ENCODE data around the gene B3GLCT. TPM values are rescaled to one million over a fixed set of nuclear protein-coding genes. Genes with fewer than 3 reads are reported as not detected.
"Not testable (repeated sequence)": the region's sequence is repeated elsewhere in the genome, so short reads cannot be mapped to it uniquely, and the experiment has no call there.

The B3GLCT gene
- total RNA-seq, 2 experiments from 2014 or later = 4.6 to 4.7 TPM

GRCh38 chr13:31168736-31169135, 31.0 kb upstream of the B3GLCT start:
- Mint-ChIP-seq H3K4me1 (peaks cover 27% of the 10 kb centered on the region), H3K9me3 (no peaks in the 10 kb centered on the region), H3K36me3 (ENCODE audit: low read depth) (no peaks in the 10 kb centered on the region), H3K27ac (no peak overlapping the region), H3K27me3 (peaks cover 7% of the 10 kb centered on the region), H3K4me3 (no peak overlapping the region)
- CTCF ChIA-PET = interaction anchor here (1.0 kb wide), 1 partner anchor 31 kb away, joined by 5 read pairs; the partner anchor contains the start of gene B3GLCT
- no peak for DNase-seq
- POLR2A ChIA-PET = no interaction called here

- CTCF ChIA-PET = no interaction called here
- DNase-seq = no peak
- Mint-ChIP-seq H3K9me3 (no peaks in the 10 kb centered on the region), H3K27me3 (peaks cover 7% of the 10 kb centered on the region), H3K4me1 (peaks cover 25% of the 10 kb centered on the region), H3K4me3 (no peak overlapping the region), H3K27ac (no peak overlapping the region), H3K36me3 (ENCODE audit: low read depth) (no peaks in the 10 kb centered on the region)
- POLR2A ChIA-PET = no interaction called here
These were observed 27.8 kb upstream of the B3GLCT start for GRCh38 chr13:31172001-31172400.

- Mint-ChIP-seq H3K27me3 (peaks cover 12% of the 10 kb centered on the region), H3K4me1 (peaks cover 22% of the 10 kb centered on the region), H3K36me3 (ENCODE audit: low read depth) (no peaks in the 10 kb centered on the region), H3K9me3 (no peaks in the 10 kb centered on the region), H3K27ac (no peak overlapping the region), H3K4me3 (no peak overlapping the region)
- CTCF ChIA-PET = no interaction called here
- no peak for DNase-seq
- POLR2A ChIA-PET = no interaction called here
These were observed 27.2 kb upstream of the B3GLCT start for GRCh38 chr13:31172535-31172934.

- DNase-seq = no peak
- Mint-ChIP-seq H3K9me3 (peaks cover 2% of the 10 kb centered on the region), H3K27ac (no peak overlapping the region), H3K4me1 (peaks cover 10% of the 10 kb centered on the region), H3K27me3 (peaks cover 12% of the 10 kb centered on the region), H3K36me3 (ENCODE audit: low read depth) (no peaks in the 10 kb centered on the region), H3K4me3 (no peak overlapping the region)
- POLR2A ChIA-PET = interaction anchor here (1.2 kb wide), 1 partner anchor 25 kb away, joined by 3 read pairs; the partner anchor contains the start of gene B3GLCT
- CTCF ChIA-PET = no interaction called here
These were observed 25.8 kb upstream of the B3GLCT start for GRCh38 chr13:31174018-31174417.

GRCh38 chr13:31175847-31176532, 23.8 kb upstream of the B3GLCT start:
- no peak for DNase-seq
- Mint-ChIP-seq H3K9me3 (peaks cover 2% of the 10 kb centered on the region), H3K36me3 (ENCODE audit: low read depth) (no peaks in the 10 kb centered on the region), H3K27ac (no peak overlapping the region), H3K4me3 (no peak overlapping the region), H3K27me3 (peaks cover 12% of the 10 kb centered on the region), H3K4me1 (peaks cover 1% of the 10 kb centered on the region)
- POLR2A ChIA-PET = no interaction called here
- CTCF ChIA-PET = no interaction called here

- H3K4me3 Mint-ChIP-seq; H3K27ac Mint-ChIP-seq; H3K9me3 Mint-ChIP-seq; H3K4me1 Mint-ChIP-seq; H3K27me3 Mint-ChIP-seq; DNase-seq; CTCF ChIA-PET; POLR2A ChIA-PET; H3K36me3 Mint-ChIP-seq (ENCODE audit: low read depth): not testable (repeated sequence)
These were observed 21.8 kb upstream of the B3GLCT start for GRCh38 chr13:31177813-31178495.

GRCh38 chr13:31179241-31179640, 20.5 kb upstream of the B3GLCT start:
- ChIA-PET POLR2A (no interaction called here), CTCF (no interaction called here)
- no peaks in the 10 kb centered on the region for H3K36me3 Mint-ChIP-seq (ENCODE audit: low read depth)
- H3K4me1 Mint-ChIP-seq = no peaks in the 10 kb centered on the region
- H3K27ac Mint-ChIP-seq = no peak overlapping the region
- peaks cover 2% of the 10 kb centered on the region for H3K9me3 Mint-ChIP-seq
- H3K27me3 Mint-ChIP-seq = peaks cover 5% of the 10 kb centered on the region
- DNase-seq = no peak
- no peak overlapping the region for H3K4me3 Mint-ChIP-seq

- Mint-ChIP-seq H3K9me3 (peaks cover 2% of the 10 kb centered on the region), H3K4me3 (no peak overlapping the region), H3K27me3 (peaks cover 5% of the 10 kb centered on the region), H3K27ac (no peak overlapping the region), H3K4me1 (no peaks in the 10 kb centered on the region), H3K36me3 (ENCODE audit: low read depth) (no peaks in the 10 kb centered on the region)
- ChIA-PET CTCF (no interaction called here), POLR2A (no interaction called here)
- DNase-seq = no peak
These were observed 20.0 kb upstream of the B3GLCT start for GRCh38 chr13:31179754-31180153.

- no peaks in the 10 kb centered on the region for H3K27me3 Mint-ChIP-seq
- no peak for DNase-seq
- no peak overlapping the region for H3K4me3 Mint-ChIP-seq
- ChIA-PET POLR2A (no interaction called here), CTCF (no interaction called here)
- H3K36me3 Mint-ChIP-seq (ENCODE audit: low read depth) = no peaks in the 10 kb centered on the region
- H3K9me3 Mint-ChIP-seq = peaks cover 2% of the 10 kb centered on the region
- H3K4me1 Mint-ChIP-seq = no peaks in the 10 kb centered on the region
- H3K27ac Mint-ChIP-seq = no peak overlapping the region
These were observed 16.8 kb upstream of the B3GLCT start for GRCh38 chr13:31182987-31183386.

- Mint-ChIP-seq H3K27me3 (peaks cover 2% of the 10 kb centered on the region), H3K4me3 (no peak overlapping the region), H3K4me1 (no peaks in the 10 kb centered on the region), H3K9me3 (no peaks in the 10 kb centered on the region), H3K36me3 (ENCODE audit: low read depth) (no peaks in the 10 kb centered on the region), H3K27ac (no peak overlapping the region)
- ChIA-PET POLR2A (no interaction called here), CTCF (no interaction called here)
- no peak for DNase-seq
These were observed 15.3 kb upstream of the B3GLCT start for GRCh38 chr13:31184451-31184850.

- H3K36me3 Mint-ChIP-seq (ENCODE audit: low read depth) = no peaks in the 10 kb centered on the region
- no peak overlapping the region for H3K27ac Mint-ChIP-seq
- no peak overlapping the region for H3K4me3 Mint-ChIP-seq
- no peaks in the 10 kb centered on the region for H3K9me3 Mint-ChIP-seq
- no peak for DNase-seq
- CTCF ChIA-PET = no interaction called here
- POLR2A ChIA-PET = interaction anchor here (0.7 kb wide), 1 partner anchor 15 kb away, joined by 3 read pairs; the partner anchor contains the start of gene B3GLCT
- no peaks in the 10 kb centered on the region for H3K4me1 Mint-ChIP-seq
- peaks cover 7% of the 10 kb centered on the region for H3K27me3 Mint-ChIP-seq
These were observed 14.7 kb upstream of the B3GLCT start for GRCh38 chr13:31184981-31185645.

GRCh38 chr13:31191748-31192147, 8.0 kb upstream of the B3GLCT start:
- DNase-seq = no peak
- CTCF ChIA-PET = interaction anchor here (1.5 kb wide), 1 partner anchor 147 kb away, joined by 3 read pairs; no protein-coding TSS in a partner anchor
- H3K4me1 Mint-ChIP-seq = no peaks in the 10 kb centered on the region

GRCh38 chr13:31192306-31192705, 7.5 kb upstream of the B3GLCT start:
- Mint-ChIP-seq H3K27ac (no peak overlapping the region), H3K4me1 (no peaks in the 10 kb centered on the region), H3K36me3 (ENCODE audit: low read depth) (no peaks in the 10 kb centered on the region), H3K9me3 (no peaks in the 10 kb centered on the region), H3K27me3 (peaks cover 18% of the 10 kb centered on the region), H3K4me3 (no peak overlapping the region)
- POLR2A ChIA-PET = no interaction called here
- CTCF ChIA-PET = interaction anchor here (1.5 kb wide), 1 partner anchor 147 kb away, joined by 3 read pairs; no protein-coding TSS in a partner anchor
- DNase-seq = no peak

More at GRCh38 chr13:31191748-31192147, 8.0 kb upstream of the B3GLCT start:
- Mint-ChIP-seq H3K9me3 (no peaks in the 10 kb centered on the region), H3K4me3 (no peak overlapping the region), H3K27me3 (peaks cover 18% of the 10 kb centered on the region), H3K36me3 (ENCODE audit: low read depth) (no peaks in the 10 kb centered on the region), H3K27ac (no peak overlapping the region)
- POLR2A ChIA-PET = no interaction called here

All from activated CD4-positive, alpha-beta memory T cell treated with anti-CD3 and anti-CD28 coated beads, Interleukin-2, amount 10 ng/mL, durations not matched to agents 7 days and 5 days (primary cell).